ENCODE measurements around the gene ZNF438.

DNA sequence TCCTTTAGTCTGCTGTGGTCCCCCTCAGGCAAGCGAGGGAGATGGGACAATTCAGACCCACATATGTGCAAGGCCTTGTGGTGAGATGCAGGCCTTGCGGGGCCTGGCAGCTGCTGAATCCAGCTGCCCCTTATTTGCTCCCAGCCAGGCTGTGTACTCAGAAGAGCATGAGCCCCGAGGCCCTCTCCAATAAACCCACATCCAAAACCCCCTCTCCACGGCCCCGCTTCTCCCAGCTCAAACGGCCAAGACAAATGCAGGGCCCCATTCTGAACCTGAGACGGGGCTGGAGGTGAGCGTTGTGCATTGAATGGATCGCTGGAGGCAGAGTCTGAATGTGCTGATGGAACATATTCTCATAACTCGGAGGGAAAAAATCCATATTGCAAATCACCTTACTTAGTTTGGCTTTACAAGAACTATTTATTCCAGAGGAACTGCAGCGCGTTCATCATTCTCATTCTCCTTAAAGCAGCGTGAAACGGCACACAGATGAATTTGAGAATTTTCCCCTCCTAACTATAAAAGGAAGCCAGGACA lies 232.9 kb downstream of the ZNF438 start:
- TF ChIP-seq, protein P1, sequence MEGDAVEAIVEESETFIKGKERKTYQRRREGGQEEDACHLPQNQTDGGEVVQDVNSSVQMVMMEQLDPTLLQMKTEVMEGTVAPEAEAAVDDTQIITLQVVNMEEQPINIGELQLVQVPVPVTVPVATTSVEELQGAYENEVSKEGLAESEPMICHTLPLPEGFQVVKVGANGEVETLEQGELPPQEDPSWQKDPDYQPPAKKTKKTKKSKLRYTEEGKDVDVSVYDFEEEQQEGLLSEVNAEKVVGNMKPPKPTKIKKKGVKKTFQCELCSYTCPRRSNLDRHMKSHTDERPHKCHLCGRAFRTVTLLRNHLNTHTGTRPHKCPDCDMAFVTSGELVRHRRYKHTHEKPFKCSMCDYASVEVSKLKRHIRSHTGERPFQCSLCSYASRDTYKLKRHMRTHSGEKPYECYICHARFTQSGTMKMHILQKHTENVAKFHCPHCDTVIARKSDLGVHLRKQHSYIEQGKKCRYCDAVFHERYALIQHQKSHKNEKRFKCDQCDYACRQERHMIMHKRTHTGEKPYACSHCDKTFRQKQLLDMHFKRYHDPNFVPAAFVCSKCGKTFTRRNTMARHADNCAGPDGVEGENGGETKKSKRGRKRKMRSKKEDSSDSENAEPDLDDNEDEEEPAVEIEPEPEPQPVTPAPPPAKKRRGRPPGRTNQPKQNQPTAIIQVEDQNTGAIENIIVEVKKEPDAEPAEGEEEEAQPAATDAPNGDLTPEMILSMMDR (IDR thresholded peaks at IDR 0.05): no peak
- TF ChIP-seq POLR2A (IDR thresholded peaks at IDR 0.05): no peak
- TF ChIP-seq POLR2AphosphoS5 (IDR thresholded peaks at IDR 0.05): no peak
